Gastroesophageal sphincter (tissue), 3 donors: ENCODE measurements around the gene S100A16.

Experiments
- EP300 ChIP-seq: sonication (generic); formaldehyde crosslinking; IDR thresholded peaks from one replicate; pipeline ENCODE4 v1.6.1; 2017; ENCODE audit warnings: antibody characterized with exemption, mild to moderate bottlenecking
- POLR2A ChIP-seq, 2 donors: fragments of 450-650 bp; IDR thresholded peaks; one replicate each; pipeline ENCODE4 v1.6.1; 2017; ENCODE audit warnings: antibody characterized with exemption in 2 of 2, mild to moderate bottlenecking in 2 of 2, moderate library complexity in 1 of 2
- POLR2AphosphoS5 ChIP-seq: sonication (generic); formaldehyde crosslinking; IDR thresholded peaks from one replicate; pipeline ENCODE4 v1.6.1; 2017; ENCODE audit warnings: antibody characterized with exemption
- TF ChIP-seq, protein P1 (sequence below), 4 experiments: fragments of 200-600 bp in 2 of 4; fragments of 450-650 bp in 2 of 4; sonication (generic) in 1 of 4; IDR thresholded peaks; one replicate each; pipeline ENCODE4 v1.5.1; 2017 to 2019; ENCODE audit warnings: antibody characterized with exemption in 4 of 4, mild to moderate bottlenecking in 2 of 4, moderate library complexity in 2 of 4

DNA sequence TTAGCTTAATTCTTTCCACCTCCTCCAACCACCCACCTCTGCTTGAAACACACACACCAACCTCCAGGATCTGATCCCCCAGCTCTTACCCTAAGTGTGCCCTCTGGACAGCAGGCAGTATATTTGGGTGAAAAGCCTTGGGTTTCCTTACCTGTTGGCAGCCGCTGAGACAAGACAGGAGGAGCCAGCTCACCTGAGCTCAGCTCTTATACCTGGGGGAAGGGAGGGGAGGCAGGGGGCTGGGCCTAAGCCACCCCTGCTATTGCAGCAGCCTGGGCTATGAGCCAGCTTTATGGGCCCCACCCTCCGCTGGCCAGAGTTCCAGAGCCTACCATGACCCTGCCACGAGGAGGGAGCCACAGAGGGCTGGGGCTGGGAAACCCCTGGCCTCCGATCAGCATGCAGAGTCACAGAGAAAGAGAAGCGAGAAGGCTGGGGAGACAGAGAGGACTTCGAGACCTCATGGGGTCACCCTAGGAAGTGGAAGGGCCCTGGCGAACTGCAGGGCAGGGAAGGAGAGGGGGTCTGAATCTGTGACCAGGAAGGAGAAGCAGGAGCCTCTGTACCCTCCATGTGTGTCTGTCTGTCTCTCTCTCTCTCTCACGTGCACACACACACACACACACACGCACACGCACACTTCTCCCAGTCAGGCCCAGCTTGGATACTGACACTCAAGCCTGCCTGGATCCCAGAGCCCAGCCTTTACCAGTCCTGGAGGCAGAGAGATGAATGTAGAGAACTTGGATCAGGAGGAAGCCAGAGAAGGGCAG lies 3.4 kb upstream of the S100A16 start, which contains the start of gene S100A14:
- TF ChIP-seq, protein P1, sequence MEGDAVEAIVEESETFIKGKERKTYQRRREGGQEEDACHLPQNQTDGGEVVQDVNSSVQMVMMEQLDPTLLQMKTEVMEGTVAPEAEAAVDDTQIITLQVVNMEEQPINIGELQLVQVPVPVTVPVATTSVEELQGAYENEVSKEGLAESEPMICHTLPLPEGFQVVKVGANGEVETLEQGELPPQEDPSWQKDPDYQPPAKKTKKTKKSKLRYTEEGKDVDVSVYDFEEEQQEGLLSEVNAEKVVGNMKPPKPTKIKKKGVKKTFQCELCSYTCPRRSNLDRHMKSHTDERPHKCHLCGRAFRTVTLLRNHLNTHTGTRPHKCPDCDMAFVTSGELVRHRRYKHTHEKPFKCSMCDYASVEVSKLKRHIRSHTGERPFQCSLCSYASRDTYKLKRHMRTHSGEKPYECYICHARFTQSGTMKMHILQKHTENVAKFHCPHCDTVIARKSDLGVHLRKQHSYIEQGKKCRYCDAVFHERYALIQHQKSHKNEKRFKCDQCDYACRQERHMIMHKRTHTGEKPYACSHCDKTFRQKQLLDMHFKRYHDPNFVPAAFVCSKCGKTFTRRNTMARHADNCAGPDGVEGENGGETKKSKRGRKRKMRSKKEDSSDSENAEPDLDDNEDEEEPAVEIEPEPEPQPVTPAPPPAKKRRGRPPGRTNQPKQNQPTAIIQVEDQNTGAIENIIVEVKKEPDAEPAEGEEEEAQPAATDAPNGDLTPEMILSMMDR (IDR thresholded peaks at IDR 0.05): no peak
- TF ChIP-seq EP300: no peak
- TF ChIP-seq POLR2A (IDR thresholded peaks at IDR 0.05): no peak
- TF ChIP-seq POLR2AphosphoS5: no peak
